GM18508 (cell line): Measurements from ENCODE around the gene TRIM38.
"Not testable (repeated sequence)": the region's sequence is repeated elsewhere in the genome, so short reads cannot be mapped to it uniquely, and the experiment has no call there.

Experiments
- ATAC-seq: cut with Tn5 transposase; IDR thresholded peaks from one replicate; pipeline ENCODE4 v1.9.1; 2021; ENCODE audit warnings: moderate number of reproducible peaks; ENCODE audit not compliant: insufficient read depth, unreplicated experiment

TRIM38 gene

GRCh38 chr6:25939593-25939992 is 23.0 kb upstream of the TRIM38 start:
- ATAC-seq, result no peak

- ATAC-seq, result no peak
Measured at GRCh38 chr6:25942561-25943147, 19.9 kb upstream of the TRIM38 start.

GRCh38 chr6:25943887-25944286 is 18.7 kb upstream of the TRIM38 start:
- no peak for ATAC-seq

GRCh38 chr6:25944688-25945574 is 17.7 kb upstream of the TRIM38 start:
- peak; percentile 84 for ATAC-seq

DNA sequence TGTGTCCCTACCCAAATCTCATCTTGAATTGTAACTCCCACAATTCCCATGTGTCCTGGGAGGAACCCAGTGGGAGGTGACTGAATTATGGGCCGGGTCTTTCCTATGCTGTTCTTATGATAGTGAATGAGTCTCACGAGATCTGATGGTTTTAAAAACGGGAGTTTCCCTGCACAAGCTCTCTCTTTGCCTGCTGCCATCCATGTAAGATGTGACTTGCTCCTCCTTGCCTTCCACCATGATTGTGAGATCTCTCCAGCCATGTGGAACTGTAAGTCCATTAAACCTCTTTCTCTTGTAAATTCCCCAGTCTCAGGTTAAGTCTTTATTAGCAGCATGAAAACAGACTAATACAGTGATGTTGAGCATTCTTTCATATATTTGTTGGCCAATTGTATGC is 16.9 kb upstream of the TRIM38 start:
- not testable (repeated sequence) for ATAC-seq

GRCh38 chr6:25946631-25947030 is 16.0 kb upstream of the TRIM38 start:
- no peak for ATAC-seq

- ATAC-seq, result not testable (repeated sequence)
Measured at GRCh38 chr6:25947492-25947891, 15.1 kb upstream of the TRIM38 start.

DNA sequence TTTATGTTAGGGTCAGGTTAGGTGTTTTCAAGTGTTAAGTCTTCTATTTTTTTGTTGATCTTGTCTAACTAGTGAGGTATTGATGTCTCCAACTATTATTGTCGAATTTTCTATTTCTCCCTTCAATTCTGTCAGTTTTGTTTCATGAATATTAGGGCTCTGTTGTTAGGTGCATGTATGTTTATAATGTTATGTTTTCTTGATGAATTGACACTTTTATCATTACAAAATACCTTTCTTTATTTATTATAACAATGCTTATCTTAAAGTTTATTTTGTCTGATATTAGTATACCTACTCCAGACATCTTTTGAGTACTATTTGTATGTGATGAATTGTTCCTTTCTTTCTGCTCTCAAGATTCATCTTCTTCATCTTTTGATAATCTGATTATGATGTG is 12.9 kb upstream of the TRIM38 start:
- ATAC-seq, result no peak

DNA sequence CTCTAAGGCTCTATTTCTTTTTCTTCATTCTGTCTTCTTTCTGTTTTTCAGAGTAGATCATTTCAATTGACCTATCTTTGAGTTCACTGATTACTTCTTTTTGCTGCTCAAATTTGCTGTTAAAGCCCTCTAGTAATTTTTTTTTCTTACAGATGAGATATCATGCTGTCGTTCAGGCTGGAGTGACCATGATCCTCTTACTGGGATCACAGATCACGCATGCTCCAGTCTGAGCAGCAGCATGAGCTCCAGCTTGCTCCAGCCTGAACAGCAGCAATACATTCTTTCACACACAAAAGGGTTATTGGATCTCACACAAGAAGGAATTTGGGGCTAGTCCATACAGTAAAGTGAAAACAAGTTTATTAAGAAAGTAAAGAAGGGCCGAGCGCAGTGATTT is 12.3 kb upstream of the TRIM38 start:
- no peak for ATAC-seq

DNA sequence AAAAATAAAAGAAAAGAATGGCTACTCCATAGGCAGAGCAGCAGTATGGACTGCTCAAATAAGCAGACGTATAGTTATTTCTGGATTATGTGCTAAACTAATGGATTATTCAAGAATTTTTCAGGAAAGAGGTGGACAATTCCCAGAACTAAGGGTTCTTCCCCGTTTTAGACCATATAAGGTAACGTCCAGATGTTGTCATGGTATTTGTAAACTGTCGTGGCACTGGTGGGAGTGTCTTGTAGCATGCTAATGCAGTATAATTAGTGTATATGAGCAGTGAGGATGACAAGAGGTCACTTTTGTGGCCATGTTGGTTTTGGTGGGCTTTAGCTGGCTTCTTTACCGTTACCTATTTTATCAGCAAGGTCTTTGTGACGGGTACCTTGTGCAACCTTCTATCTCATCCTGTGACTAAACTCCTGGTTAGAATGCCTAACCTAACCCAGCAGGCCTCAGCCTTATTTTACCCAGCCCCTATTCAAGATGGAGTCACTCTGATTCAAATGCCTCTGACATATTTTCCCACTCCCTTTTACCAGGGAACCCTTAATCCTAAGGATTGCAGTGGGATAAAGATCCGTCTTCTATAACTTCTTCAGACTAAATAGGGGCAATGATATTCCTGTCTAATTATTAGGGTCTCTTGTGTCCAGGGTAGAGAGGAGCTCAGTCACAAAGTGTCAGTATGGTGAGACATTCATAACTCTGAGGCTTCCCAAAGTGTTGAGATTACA is 11.1 kb upstream of the TRIM38 start:
- no peak for ATAC-seq

DNA sequence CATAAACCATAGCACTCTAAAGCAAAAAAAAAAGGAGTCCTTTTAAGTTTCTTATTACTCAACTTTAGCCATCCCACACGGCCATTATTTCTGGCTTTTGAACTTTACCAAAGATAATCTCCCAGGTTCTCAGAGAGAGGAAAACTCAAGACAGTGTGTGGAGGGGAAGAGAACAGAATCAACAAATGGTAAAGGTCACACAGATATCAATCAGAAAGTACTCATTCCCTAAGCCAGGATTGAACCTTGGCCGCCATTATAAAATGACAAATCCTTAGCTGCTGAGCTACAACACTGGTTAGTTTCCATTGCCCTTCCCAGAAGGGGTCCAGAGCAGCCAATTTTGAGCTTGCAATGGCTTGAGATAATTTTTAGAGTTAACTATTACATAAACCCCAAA is 10.1 kb upstream of the TRIM38 start:
- no peak for ATAC-seq

DNA sequence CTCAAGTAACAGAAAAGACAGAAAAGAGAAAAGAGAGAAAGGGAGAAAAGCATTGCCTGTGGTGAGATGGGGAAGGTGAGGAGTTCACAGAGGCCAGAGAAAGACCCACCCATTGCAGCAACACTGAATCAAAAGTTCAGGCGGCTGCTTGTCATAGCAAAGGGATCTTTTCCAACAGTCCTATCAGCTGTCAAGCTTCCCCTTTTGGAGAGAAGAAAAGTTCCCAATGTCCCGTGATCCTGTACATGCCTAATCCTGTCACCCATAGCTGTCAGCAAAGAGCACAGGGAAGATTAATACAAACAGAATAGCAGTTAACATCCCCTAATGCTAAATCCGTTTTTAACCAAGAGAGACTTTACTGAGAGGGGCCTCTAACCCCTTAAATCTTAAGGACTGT is 8.9 kb upstream of the TRIM38 start:
- no peak for ATAC-seq

DNA sequence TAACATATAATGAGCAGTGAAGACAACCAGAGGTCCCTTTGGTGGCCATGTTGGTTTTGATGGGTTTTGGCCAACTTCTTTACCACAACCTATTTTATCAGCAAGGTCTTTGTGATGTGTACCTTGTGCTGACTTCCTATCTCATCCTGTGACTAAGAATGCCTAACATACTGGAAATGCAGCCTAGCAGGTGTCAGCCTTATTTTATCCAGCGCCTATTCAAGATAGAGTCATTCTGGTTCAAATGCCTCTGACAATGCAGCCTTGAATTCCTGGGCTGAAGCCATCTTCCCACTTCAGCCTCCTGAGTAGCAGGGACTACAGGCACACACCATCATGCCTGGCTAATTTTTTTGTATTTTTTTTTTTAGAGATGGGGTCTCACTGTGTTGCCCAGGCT is 7.8 kb upstream of the TRIM38 start:
- no peak for ATAC-seq

DNA sequence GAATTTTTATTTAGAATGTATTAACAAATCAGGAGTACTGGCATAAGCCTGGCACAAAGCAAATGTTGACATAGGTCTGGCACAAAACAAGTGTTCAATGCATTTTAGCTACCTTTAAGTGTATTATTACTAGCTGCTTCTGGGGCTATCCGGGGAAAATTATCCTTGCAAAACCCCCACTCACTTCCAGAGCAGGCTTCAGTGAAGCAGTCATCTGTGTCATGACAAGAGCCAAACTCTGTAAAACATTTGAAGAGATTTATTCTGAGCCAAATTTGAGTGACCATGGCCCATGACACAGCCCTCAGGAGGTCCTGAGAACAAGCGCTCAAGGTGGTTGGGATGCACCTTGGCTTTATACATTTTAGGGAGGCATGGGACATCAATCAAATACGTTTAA is 6.4 kb upstream of the TRIM38 start:
- ATAC-seq, result no peak

GRCh38 chr6:25958700-25959162 is 3.9 kb upstream of the TRIM38 start:
- no peak for ATAC-seq

DNA sequence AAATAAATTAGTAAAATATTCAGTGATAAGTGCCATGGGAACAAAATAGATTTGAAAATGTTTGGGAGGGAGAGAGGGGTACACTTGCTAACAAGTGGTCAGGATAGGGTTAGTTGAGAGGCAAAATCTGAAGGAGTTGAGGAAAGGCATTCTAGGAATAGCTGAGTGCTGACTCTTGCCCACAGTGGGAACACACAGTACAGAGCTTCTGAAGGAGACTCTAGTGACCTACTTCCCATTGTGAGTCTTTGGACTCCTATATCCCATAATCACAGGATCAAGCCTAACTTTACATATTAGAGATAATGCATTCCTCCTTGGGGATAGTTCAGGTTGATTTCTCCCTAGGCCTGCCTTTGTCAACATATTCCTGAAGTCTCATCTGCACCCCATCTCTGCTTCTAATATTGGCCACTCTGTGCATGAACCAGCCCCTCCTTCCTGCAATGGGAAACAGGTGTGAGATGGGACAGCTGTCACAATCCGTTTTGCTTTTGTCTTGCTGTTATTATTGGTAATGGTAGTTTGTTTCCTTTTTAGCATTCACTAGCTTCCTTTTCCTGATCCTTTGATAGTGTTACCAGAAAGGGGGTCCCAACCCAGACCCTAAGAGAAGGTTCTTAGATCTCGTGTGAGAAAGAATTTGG is 2.6 kb upstream of the TRIM38 start:
- no peak for ATAC-seq

DNA sequence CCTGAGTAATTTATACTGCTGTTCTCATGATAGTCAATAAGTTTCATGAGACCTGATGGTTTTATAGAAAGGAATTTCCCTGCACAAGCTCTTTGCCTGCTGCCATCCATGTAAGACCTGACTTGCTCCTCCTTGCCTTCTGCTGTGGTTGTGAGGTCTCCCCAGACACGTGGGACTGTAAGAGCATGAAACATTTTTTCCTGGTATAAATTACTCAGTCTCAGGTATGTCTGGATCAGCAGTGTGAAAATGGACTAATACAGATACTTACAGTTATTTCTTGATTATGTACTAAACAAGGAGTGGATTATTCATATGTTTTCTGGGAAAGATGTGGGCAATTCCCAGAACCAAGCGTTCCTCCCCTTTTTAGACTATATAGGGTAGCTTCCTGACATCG is 1.9 kb upstream of the TRIM38 start:
- no peak for ATAC-seq

DNA sequence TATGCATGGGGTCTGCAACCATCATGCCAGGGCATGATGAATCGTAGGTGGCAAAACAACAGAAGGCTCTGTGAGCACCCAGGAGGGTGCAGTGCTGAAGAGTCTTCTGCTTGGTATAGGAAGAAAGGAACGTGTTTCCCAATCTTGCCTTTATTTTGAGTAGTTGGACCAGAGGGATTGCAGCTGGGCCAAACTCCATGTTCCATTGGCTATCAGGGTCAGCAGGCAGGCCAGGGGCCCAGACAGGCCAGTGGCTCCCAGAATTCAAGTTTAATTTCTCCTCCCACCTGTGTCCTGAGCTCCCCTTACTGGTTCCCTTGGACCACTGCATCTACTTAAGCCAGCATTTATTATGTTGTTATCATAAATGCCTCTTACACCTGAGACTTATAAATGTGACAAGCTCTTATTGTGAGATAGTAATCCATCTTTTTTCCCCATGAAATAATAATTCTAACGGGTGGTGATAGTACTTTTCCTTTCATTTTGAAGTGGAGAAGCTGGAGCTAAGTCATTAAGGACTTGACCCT is 918 bp upstream of the TRIM38 start:
- no peak for ATAC-seq

DNA sequence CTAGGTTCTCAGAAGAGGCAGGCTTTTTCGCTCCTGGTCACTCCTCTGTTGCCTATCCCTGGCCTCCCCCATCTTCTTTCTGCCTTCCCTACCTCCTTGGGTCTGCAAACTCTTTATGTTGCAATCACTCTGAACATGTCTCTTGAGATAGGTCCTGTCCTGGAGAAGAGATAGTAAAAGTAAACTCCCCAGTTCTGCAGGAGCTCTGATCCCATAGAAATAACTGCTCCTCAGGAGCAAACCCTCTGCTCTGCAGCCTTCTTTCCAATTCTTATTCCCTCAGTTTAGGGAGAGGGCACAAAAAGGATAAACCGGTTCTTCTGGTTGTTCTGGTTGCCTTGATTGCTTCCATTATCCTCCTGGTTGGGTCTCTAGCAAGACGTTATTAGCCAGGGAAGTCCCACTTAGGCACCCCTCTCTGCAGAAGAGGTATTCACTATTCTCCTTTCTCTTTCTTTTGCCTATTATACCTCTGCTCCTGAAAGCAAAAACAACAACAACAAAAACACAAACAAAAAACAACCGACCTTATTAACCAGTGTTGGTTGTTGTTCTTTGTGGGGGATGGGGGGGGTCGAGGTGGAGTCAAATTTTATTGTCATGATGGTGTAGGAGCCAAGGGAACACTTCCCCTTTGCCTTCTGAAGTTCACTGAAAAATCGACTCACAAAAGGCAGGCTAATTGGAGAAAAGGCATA is 973 bp downstream of the TRIM38 start:
- no peak for ATAC-seq

DNA sequence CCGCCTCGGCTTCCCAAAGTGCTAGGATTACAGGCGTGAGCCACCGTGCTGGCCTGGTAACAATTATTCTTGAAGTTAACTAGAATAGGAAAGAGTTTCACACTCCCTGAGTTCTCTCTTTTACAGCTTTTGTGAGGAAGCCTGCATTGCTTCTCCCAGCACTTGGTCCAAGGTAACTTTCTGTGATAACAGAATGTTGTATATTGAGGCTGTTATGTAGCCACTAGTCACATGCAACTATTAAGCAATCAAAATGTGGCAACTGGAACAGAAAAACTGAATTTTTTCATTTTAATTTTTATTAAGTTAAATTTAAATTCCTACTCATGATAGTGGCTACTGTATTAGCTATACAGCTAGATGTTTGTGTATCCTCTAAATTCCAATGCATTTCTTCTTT is 2.5 kb downstream of the TRIM38 start:
- no peak for ATAC-seq
